AML-193 (cell line): ENCODE results near the gene CYTH3.
"Not testable (repeated sequence)": the region's sequence is repeated elsewhere in the genome, so short reads cannot be mapped to it uniquely, and the experiment has no call there.

Experiments used
- DNase-seq, 2 experiments: peaks; one replicate each; lab custom pipeline; 2025; lab: John Stamatoyannopoulos, UW

CYTH3 gene

GRCh38 chr7:6165521-6166320 is 106.7 kb downstream of the CYTH3 start:
- DNase-seq = no peak

DNA sequence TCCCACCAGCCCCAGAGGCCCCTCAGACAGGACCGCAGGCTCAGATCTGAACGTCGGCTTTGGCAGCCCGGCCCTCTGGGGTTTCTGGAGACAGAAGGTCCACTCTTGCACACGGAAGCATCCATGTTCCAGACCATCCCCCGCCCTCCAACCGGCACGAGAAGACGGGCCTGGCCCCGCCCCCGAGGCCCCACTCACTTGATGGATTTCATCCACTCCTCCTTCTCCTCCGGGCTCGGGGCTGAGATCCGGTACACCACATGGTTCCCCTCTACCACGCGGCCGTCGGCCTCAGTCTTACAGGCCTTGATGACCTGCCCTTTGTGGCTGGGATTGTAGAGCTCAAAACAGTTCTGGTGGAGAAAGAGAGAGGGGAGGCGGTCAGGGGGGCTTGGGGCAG is 107.3 kb downstream of the CYTH3 start:
- no peak for DNase-seq

GRCh38 chr7:6164491-6164890 is 107.9 kb downstream of the CYTH3 start:
- DNase-seq = no peak

- DNase-seq = no peak
Measured at GRCh38 chr7:6164010-6164409, 108.4 kb downstream of the CYTH3 start.

GRCh38 chr7:6163402-6163801 is 109.0 kb downstream of the CYTH3 start:
- no peak for DNase-seq

DNA sequence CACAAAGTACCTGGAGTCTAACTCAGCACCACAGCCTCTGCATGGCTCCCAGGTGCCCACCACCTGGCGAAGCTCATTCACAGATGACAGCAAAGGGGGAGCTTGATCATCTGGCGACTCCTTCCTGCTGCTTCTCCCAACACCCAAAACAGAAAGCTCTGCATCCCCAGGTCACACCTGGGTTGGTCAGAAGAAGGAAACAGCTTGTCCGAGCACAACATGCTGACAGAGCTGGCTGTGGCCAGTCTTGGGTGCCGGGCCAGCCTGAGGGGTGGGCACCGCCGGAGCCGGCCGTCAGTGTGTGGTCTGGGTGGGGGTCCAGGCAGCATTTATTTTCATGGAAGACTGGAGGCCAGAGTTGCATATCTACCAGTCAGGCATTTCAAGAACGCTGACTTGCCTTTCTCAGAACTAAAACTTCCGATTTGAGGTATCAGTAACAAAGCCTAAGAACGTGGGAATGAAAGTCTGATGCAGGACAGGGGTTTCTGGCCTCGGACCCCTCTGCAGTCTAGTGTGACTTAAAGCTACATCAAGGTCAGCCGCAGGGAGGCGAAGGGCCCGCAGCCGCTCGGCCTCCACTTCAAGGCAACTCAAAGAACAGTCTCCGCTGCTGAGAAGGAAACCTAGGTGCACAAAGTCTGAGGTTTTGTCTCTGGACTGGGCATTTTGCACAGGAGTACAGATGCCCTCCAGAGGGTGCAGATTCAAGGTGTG is 109.6 kb downstream of the CYTH3 start:
- DNase-seq = no peak

DNA sequence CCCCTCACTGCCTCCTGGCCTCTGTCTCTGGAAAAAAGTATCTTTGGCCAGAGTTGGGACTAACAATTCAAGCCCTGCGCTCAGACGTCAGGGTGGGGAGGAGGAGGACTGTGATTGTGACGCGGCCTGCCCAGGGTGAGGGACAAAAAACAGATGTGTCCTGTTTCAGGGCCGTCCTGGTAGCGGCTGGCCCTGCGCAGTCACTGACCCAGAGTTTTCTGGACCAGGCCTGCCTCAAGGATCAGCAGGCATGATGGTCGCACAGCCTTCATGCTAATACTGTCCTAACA is 110.1 kb downstream of the CYTH3 start:
- DNase-seq = no peak

GRCh38 chr7:6161463-6162330 is 110.7 kb downstream of the CYTH3 start:
- no peak for DNase-seq

- DNase-seq = no peak
Measured at GRCh38 chr7:6160191-6160623, 112.2 kb downstream of the CYTH3 start.

GRCh38 chr7:6159524-6160031 is 112.8 kb downstream of the CYTH3 start:
- no peak for DNase-seq

GRCh38 chr7:6159097-6159483 is 113.3 kb downstream of the CYTH3 start:
- no peak for DNase-seq

GRCh38 chr7:6158424-6159096 is 113.9 kb downstream of the CYTH3 start:
- no peak for DNase-seq

GRCh38 chr7:6157685-6158423 is 114.6 kb downstream of the CYTH3 start:
- no peak for DNase-seq

DNA sequence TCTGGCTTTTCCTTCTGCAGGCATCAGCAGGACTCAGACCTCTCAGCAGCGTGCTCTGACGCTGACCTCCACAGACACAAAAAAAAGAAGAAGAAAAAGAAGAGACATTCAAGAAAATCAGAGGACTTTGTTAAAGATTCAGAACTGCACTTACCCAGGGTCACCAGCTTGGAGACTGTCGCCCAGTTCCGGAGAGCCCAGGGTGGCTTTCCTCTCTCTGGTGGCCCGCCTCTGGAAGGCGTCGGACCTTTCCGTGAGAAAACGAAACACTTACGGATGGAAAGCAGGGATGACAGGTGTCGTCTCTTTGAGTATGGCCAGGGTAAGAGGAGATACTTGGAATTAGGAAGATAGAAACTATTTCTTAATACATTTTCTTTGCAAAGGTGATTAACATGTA is 115.7 kb downstream of the CYTH3 start:
- no peak for DNase-seq

DNA sequence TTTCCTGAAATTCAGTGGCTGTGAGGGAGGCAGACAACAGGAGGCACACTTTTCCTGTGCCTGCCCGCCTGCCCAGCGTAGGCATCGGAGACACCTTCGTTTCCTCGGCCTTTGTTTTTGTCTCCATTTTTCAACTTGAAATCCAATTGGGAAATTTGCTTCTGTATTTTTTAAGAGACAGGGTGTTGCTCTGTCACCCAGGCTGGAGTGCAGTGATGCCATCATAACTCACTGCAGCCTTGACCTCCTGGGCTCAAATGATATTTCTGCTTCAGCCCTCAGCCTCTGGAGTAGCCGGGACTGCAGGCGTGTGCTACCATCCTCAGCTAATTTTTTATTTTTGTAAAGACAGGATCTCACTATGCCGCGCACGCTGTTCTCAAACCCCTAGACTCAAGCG is 116.8 kb downstream of the CYTH3 start:
- no peak for DNase-seq

- DNase-seq = no peak
Measured at GRCh38 chr7:6154542-6155404, 117.7 kb downstream of the CYTH3 start.

GRCh38 chr7:6153646-6154541 is 118.5 kb downstream of the CYTH3 start:
- no peak for DNase-seq

DNA sequence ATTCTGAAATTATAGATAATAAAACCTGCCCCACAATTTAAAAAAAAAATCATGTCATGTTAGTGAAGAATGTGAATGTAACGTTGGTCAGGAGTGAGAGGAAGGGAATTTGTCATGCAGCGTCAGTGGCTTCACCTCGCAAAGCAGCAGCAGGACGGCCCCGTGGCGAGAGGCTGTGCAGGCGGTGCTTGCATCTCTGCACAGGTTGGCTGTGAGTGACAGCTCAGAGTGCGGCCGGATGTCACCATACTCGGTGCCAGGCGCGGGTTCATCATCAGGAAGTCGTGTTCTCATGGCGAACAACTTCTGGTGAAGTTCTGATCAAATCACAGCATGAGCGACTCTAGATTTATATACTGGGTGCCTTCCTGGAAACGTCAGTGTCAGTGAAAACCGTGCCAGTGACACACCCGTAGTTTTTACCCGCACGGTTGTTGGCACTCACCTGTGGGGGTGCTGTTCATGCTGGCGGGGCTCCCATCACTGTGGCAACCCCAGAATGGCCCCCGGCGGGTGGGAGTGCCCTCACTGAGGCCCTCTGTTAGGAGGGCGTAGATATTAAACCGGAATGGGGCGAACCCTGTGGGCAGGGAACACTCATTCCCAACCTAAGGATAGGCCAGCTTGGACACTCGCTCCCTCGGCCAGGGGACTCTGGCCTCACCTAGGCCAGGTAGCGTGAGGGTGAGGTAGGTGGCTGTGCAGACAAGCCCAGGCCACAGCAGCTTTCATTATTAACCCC is 120.3 kb downstream of the CYTH3 start:
- DNase-seq = no peak

DNA sequence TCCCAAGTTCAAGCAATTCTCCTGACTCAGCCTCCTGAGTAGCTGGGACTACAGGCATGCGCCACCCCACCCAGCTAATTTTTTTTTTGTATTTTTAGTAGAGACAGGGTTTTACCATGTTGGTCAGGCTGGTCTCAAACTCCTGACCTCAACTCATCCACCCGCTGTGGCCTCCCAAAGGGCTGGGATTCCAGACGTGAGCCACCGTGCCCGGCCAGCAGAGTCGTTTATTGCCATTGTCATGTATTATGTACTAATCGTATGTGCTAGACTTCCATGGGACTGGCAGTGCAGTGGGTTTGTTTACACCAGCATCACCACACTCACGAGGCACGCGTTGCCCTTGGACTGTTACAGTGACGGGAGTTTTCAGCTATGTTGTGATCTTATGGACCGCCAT is 120.9 kb downstream of the CYTH3 start:
- not testable (repeated sequence) for DNase-seq
